Mesenchymal stem cell (in vitro differentiated cells and primary cell): Measurements from ENCODE around the gene NEK10.

Experiments
- DNase-seq: peaks from one replicate; pipeline ENCODE4 v3.0.0-alpha.2; 2013
- H2AFZ ChIP-seq: one replicate; pipeline ENCODE4 v1.6.1; 2013; ENCODE audit warnings: low read depth, mild to moderate bottlenecking, control low read depth, inconsistent platforms, low read length, moderate library complexity
- H2AK5ac ChIP-seq: 2 replicates; pipeline ENCODE4 v1.6.1; 2013; ENCODE audit warnings: low read length, moderate library complexity, mild to moderate bottlenecking, inconsistent platforms; ENCODE audit not compliant: severe bottlenecking
- H2BK120ac ChIP-seq: one replicate; pipeline ENCODE4 v1.6.1; 2013; ENCODE audit warnings: low read depth, mild to moderate bottlenecking, inconsistent platforms, low read length, moderate library complexity
- H2BK12ac ChIP-seq, 2 experiments: one replicate each; pipeline ENCODE4 v1.6.1; 2013; ENCODE audit warnings: inconsistent platforms in 2 of 2, low read length in 2 of 2, mild to moderate bottlenecking in 2 of 2, moderate library complexity in 2 of 2, control low read depth in 1 of 2
- H2BK15ac ChIP-seq: one replicate; pipeline ENCODE4 v1.6.1; 2013; ENCODE audit warnings: mild to moderate bottlenecking, low read depth, inconsistent platforms; ENCODE audit not compliant: poor library complexity, severe bottlenecking
- H2BK5ac ChIP-seq: 2 replicates; pipeline ENCODE4 v1.6.1; 2013; ENCODE audit warnings: low read depth, mild to moderate bottlenecking, low read length, control low read depth, inconsistent platforms; ENCODE audit not compliant: poor library complexity, severe bottlenecking
- H3K14ac ChIP-seq, 2 experiments: one replicate each; pipeline ENCODE4 v1.6.1; 2013; ENCODE audit warnings: inconsistent platforms in 2 of 2, low read length in 2 of 2, control low read depth in 1 of 2, mild to moderate bottlenecking in 1 of 2, moderate library complexity in 1 of 2
- H3K18ac ChIP-seq, 2 experiments: one replicate each; pipeline ENCODE4 v1.6.1; 2013; ENCODE audit warnings: inconsistent platforms in 2 of 2, low read length in 2 of 2, control low read depth in 1 of 2, low read depth in 1 of 2, mild to moderate bottlenecking in 1 of 2
- H3K23ac ChIP-seq, 2 experiments: one replicate each; pipeline ENCODE4 v1.6.1; 2013; ENCODE audit warnings: inconsistent platforms in 2 of 2, low read length in 2 of 2, mild to moderate bottlenecking in 2 of 2, moderate library complexity in 2 of 2, control low read depth in 1 of 2
- H3K27ac ChIP-seq: 2 replicates; pipeline ENCODE4 v1.5.1; 2013; ENCODE audit warnings: mild to moderate bottlenecking, moderate library complexity, low read length, control low read depth, inconsistent platforms; ENCODE audit not compliant: poor library complexity, severe bottlenecking
- H3K27me3 ChIP-seq, 2 experiments: 2 replicates each; pipeline versions ENCODE4 v1.6.1 to v1.7.0; 2013; ENCODE audit warnings: low read length in 2 of 2, mild to moderate bottlenecking in 2 of 2, moderate library complexity in 2 of 2, control low read depth in 1 of 2, inconsistent platforms in 1 of 2; ENCODE audit not compliant: control insufficient read depth in 1 of 2, insufficient read depth in 1 of 2
- H3K36me3 ChIP-seq, 2 experiments: 2 replicates each; pipeline versions ENCODE4 v1.6.1 to v1.7.0; 2013; ENCODE audit warnings: low read length in 2 of 2, control low read depth in 1 of 2, inconsistent platforms in 1 of 2, low read depth in 1 of 2, mild to moderate bottlenecking in 1 of 2; ENCODE audit not compliant: insufficient read depth in 2 of 2, control insufficient read depth in 1 of 2
- H3K4ac ChIP-seq, 2 experiments: one replicate each; pipeline ENCODE4 v1.6.1; 2013; ENCODE audit warnings: inconsistent platforms in 2 of 2, low read length in 2 of 2, mild to moderate bottlenecking in 2 of 2, moderate library complexity in 2 of 2, control low read depth in 1 of 2, low read depth in 1 of 2
- H3K4me1 ChIP-seq: 2 replicates; pipeline ENCODE4 v1.6.1; 2013; ENCODE audit warnings: low read depth, low read length, control low read depth; ENCODE audit not compliant: control insufficient read depth, insufficient read depth
- H3K4me2 ChIP-seq: 2 replicates; pipeline ENCODE4 v1.6.1; 2013; ENCODE audit warnings: low read length, mild to moderate bottlenecking, inconsistent platforms; ENCODE audit not compliant: poor library complexity, severe bottlenecking
- H3K4me3 ChIP-seq, 2 experiments: 2 replicates each; pipeline versions ENCODE4 v1.5.1 to v1.7.0; 2013; ENCODE audit warnings: low read length in 2 of 2, mild to moderate bottlenecking in 2 of 2, control low read depth in 1 of 2, low read depth in 1 of 2; ENCODE audit not compliant: insufficient read depth in 1 of 2
- H3K79me1 ChIP-seq: replicated peaks from 2 replicates; pipeline ENCODE4 v1.6.1; 2013; ENCODE audit warnings: mild to moderate bottlenecking, control low read depth, low read length, inconsistent platforms; ENCODE audit not compliant: poor library complexity, severe bottlenecking
- H3K9ac ChIP-seq: 2 replicates; pipeline ENCODE4 v1.7.0; 2013; ENCODE audit warnings: mild to moderate bottlenecking, low read length, moderate library complexity
- H3K9me3 ChIP-seq: 2 replicates; pipeline ENCODE4 v1.7.0; 2013; ENCODE audit warnings: mild to moderate bottlenecking, low read length; ENCODE audit not compliant: control insufficient read depth
- H4K8ac ChIP-seq: one replicate; pipeline ENCODE4 v1.6.1; 2013; ENCODE audit warnings: inconsistent platforms, mild to moderate bottlenecking, low read length, moderate library complexity
- H4K91ac ChIP-seq: one replicate; pipeline ENCODE4 v1.6.1; 2013; ENCODE audit warnings: mild to moderate bottlenecking, low read length, inconsistent platforms
- WGBS: methylation state at CpG from one replicate; pipeline ENCODE4 v1.1.7; 2013; ENCODE audit warnings: mixed read lengths; 5-methylcytosine and 5-hydroxymethylcytosine counted together

The NEK10 gene

GRCh38 chr3:27160146-27160545 lies 209.0 kb downstream of the NEK10 start:
- Histone ChIP-seq H2BK12ac (no peak overlapping the region), H3K4ac (no peak overlapping the region), H3K9me3 (no peaks in the 10 kb centered on the region), H2AFZ (no peak overlapping the region), H3K14ac (no peak overlapping the region), H3K23ac (no peak overlapping the region), H4K91ac (no peak overlapping the region), H3K79me1 (no peaks in the 10 kb centered on the region), H3K27ac (no peak overlapping the region), H3K4me3 (no peak overlapping the region), H3K9ac (no peak overlapping the region), H2BK5ac (no peak overlapping the region), H4K8ac (no peak overlapping the region), H3K4me2 (no peak overlapping the region), H3K18ac (no peak overlapping the region), H3K36me3 (peaks cover 0 to 38% of the 10 kb centered on the region in 2 experiments), H2BK120ac (no peak overlapping the region), H2AK5ac (no peak overlapping the region), H3K27me3 (no peaks in the 10 kb centered on the region), H3K4me1 (no peaks in the 10 kb centered on the region), H2BK15ac (no peak overlapping the region)
- no peak for DNase-seq
- 100% methylated on average over 2 of the region's 3 CpGs for WGBS

DNA sequence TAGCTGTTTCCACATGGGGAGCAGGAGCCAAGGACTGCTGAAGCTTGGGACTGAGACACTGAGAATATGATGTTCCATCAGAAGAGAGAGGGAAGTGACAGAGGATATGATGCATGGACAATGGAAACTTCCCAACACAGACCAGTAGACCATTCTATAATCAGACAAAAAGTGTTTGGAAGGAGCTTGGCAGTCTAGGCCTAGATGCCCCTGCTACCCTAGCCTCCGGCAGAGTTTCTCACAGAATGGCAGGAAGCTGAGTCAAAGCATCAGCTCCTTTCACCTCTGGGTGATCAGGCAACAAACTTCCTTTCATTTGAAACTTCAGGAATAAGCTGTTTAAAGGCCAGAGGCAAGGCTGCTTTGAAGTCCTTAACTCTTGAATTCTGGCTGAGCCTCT lies 222.0 kb downstream of the NEK10 start:
- no peak overlapping the region for H3K23ac ChIP-seq
- no peaks in the 10 kb centered on the region for H3K27me3 ChIP-seq
- H3K4me2 ChIP-seq: no peak overlapping the region
- no peak overlapping the region for H3K4me3 ChIP-seq
- H4K91ac ChIP-seq: no peak overlapping the region
- no peak overlapping the region for H2BK120ac ChIP-seq
- no peak overlapping the region for H2BK5ac ChIP-seq
- no peak overlapping the region for H3K4ac ChIP-seq
- no peak overlapping the region for H2AFZ ChIP-seq
- no peaks in the 10 kb centered on the region for H3K9me3 ChIP-seq
- H3K14ac ChIP-seq: no peak overlapping the region
- no peaks in the 10 kb centered on the region for H3K4me1 ChIP-seq
- H3K9ac ChIP-seq: no peak overlapping the region
- H2BK15ac ChIP-seq: no peak overlapping the region
- DNase-seq: no peak
- H2AK5ac ChIP-seq: no peak overlapping the region
- WGBS: 78% methylated on average over 1 of the region's 1 CpG
- H3K18ac ChIP-seq: no peak overlapping the region
- H3K79me1 ChIP-seq: no peaks in the 10 kb centered on the region
- no peak overlapping the region for H2BK12ac ChIP-seq
- no peak overlapping the region for H3K27ac ChIP-seq
- H4K8ac ChIP-seq: no peak overlapping the region
- peaks cover 0 to 34% of the 10 kb centered on the region in 2 experiments for H3K36me3 ChIP-seq

- H2BK5ac ChIP-seq: no peak overlapping the region
- H3K27ac ChIP-seq: no peak overlapping the region
- 80% methylated on average over 3 of the region's 3 CpGs for WGBS
- no peak overlapping the region for H2AFZ ChIP-seq
- H3K4me1 ChIP-seq: no peaks in the 10 kb centered on the region
- no peaks in the 10 kb centered on the region for H3K79me1 ChIP-seq
- no peak overlapping the region for H3K4me3 ChIP-seq
- no peak overlapping the region for H3K4me2 ChIP-seq
- H3K4ac ChIP-seq: no peak overlapping the region
- no peak overlapping the region for H3K18ac ChIP-seq
- no peak overlapping the region for H2AK5ac ChIP-seq
- no peaks in the 10 kb centered on the region for H3K27me3 ChIP-seq
- no peaks in the 10 kb centered on the region for H3K9me3 ChIP-seq
- peaks cover 0 to 38% of the 10 kb centered on the region in 2 experiments for H3K36me3 ChIP-seq
- H3K9ac ChIP-seq: no peak overlapping the region
- H2BK120ac ChIP-seq: no peak overlapping the region
- no peak for DNase-seq
- no peak overlapping the region for H4K91ac ChIP-seq
- H2BK15ac ChIP-seq: no peak overlapping the region
- no peak overlapping the region for H2BK12ac ChIP-seq
- H3K14ac ChIP-seq: no peak overlapping the region
- H4K8ac ChIP-seq: no peak overlapping the region
- no peak overlapping the region for H3K23ac ChIP-seq
Observed at GRCh38 chr3:27146786-27147185, 222.4 kb downstream of the NEK10 start.

DNA sequence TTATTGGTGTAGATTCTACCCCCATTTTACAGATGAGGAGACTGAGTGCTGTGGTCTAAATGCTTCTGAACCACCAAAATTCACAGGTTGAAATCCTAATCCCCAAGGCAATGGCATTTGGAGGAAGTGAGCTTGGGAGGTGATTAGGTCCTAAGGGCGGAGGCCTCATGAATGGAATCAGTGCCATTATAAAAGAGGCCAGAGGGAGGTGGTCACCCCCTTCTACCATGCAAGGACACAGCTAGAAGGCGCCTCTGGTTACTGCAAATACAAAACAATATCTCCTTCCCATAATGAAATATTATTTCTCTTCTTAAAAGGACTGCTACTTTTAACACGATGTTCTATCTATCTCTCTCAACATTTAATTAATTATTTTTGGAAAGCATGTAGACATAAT lies 223.5 kb downstream of the NEK10 start:
- Histone ChIP-seq H3K4me3 (no peak overlapping the region), H2AFZ (no peak overlapping the region), H3K27me3 (no peaks in the 10 kb centered on the region), H2BK12ac (no peak overlapping the region), H3K14ac (no peak overlapping the region), H2BK120ac (no peak overlapping the region), H4K8ac (no peak overlapping the region), H4K91ac (no peak overlapping the region), H3K4me1 (no peaks in the 10 kb centered on the region), H3K79me1 (no peaks in the 10 kb centered on the region), H3K27ac (no peak overlapping the region), H2BK15ac (no peak overlapping the region), H3K9ac (no peak overlapping the region), H3K9me3 (no peaks in the 10 kb centered on the region), H3K4ac (no peak overlapping the region), H3K4me2 (no peak overlapping the region), H2BK5ac (no peak overlapping the region), H2AK5ac (no peak overlapping the region), H3K18ac (no peak overlapping the region), H3K36me3 (peaks cover 0 to 49% of the 10 kb centered on the region in 2 experiments), H3K23ac (no peak overlapping the region)
- WGBS: 89% methylated on average over 1 of the region's 3 CpGs
- no peak for DNase-seq
